Skeletal muscle cell (primary cell): ENCODE results near the gene XPO5.

Source experiments
- DNase-seq: peaks from one replicate; pipeline ENCODE4 v3.0.0-alpha.2; 2010; ENCODE audit warnings: low read depth
- H3K4me3 ChIP-seq: 2 replicates; pipeline ENCODE4 v1.5.1; 2011; ENCODE audit warnings: low read depth, mild to moderate bottlenecking, control low read depth, low read length, moderate library complexity

Gene XPO5

GRCh38 chr6:43522547-43523261 is 53.1 kb downstream of the XPO5 start:
- no peak for DNase-seq
- H3K4me3 ChIP-seq: no peak overlapping the region

- DNase-seq: no peak
- no peak overlapping the region for H3K4me3 ChIP-seq
Observed at GRCh38 chr6:43521836-43522235, 54.0 kb downstream of the XPO5 start.

DNA sequence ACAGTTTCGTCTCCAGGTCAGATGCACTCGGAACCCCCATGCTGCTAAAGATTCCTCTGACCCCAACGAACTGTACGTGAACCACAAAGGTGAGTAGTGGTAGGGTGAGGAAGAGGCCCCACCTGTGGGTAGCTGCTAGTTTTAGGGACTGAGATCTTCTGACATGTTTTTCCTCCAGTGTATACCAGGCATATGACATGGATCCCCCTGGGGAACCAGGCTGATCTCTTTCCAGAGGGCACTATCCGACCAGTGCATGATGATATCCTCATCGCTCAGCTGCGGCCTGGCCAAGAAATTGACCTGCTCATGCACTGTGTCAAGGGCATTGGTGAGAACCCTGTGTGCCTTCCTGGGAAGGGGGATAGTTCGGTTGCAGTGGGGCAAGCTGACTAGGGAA is 55.7 kb downstream of the XPO5 start:
- H3K4me3 ChIP-seq: no peak overlapping the region
- no peak for DNase-seq

GRCh38 chr6:43517505-43518357 is 58.1 kb downstream of the XPO5 start:
- DNase-seq: no peak
- peak overlapping the region; percentile 99 for H3K4me3 ChIP-seq

- DNase-seq: peak; percentile 87
Observed at GRCh38 chr6:43516697-43517504, 58.9 kb downstream of the XPO5 start, which contains the start of the genes POLR1C and YIPF3. POLR1C (plus strand) TSS chr6:43517089; CDS start chr6:43517110, 21 bp downstream. YIPF3 (minus strand) TSS chr6:43516926; CDS start chr6:43516807, 119 bp downstream.

DNA sequence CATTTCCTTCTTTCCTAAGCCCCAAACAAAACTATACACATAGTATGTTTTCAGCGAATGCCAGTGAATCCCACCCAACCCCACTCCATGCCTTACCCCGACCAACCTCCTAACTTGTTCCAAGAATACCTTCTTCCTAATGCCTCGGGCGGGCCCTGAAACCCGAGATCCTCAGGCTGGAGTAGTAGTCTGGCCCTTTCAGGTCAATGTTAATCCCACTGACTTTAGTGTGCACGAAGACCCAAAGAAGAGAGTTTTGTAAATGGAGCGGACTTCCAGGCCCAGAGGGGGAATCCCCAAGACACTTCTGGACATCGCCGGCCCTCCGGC is 59.5 kb downstream of the XPO5 start:
- no peak for DNase-seq

More at GRCh38 chr6:43516697-43517504, 58.9 kb downstream of the XPO5 start, which contains the start of the genes POLR1C and YIPF3:
- peak within 1 kb of the TSS; percentile 99 for H3K4me3 ChIP-seq

DNA sequence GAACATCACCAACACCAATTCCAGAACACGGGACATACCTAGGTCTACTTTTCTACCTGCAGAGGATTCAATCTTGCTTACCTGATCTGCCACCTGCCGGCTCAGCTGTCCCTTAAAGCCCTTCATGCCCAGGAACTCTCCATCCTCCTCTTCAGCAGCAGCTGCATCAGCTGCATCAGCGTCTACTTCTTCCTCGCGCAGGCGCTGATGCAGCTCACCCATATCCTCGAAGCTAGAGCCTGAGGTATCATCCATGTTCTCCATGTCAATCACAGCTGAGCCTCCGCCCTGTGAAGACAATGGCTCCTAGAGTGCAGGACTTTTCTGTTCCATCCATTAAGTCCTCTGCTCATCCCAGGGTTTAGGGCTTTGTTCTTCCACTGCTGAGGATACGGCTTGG is 60.0 kb downstream of the XPO5 start:
- peak overlapping the region; percentile 99 for H3K4me3 ChIP-seq
- DNase-seq: no peak

More for the DNA sequence above, 59.5 kb downstream of the XPO5 start:
- H3K4me3 ChIP-seq: peak overlapping the region; percentile 99

GRCh38 chr6:43511824-43512415 is 63.9 kb downstream of the XPO5 start:
- no peak overlapping the region for H3K4me3 ChIP-seq
- DNase-seq: no peak

DNA sequence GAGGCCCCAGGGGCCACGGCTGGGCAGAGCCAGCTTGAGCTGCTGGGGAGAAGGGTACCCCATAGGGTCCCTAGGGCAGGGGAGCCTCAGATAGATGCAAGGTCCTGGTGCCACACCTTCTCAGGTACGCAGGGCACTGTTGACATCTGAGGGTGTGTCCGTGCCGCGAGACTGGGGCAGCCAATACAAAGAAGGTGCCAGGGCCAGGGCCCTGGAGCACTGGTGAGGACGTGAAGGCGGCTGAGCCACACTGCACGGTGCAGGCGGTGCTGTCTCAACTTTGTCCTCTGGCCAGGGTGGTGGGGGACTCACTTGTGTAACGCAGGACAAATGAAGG is 65.0 kb downstream of the XPO5 start:
- H3K4me3 ChIP-seq: peak overlapping the region; percentile 57
- no peak for DNase-seq

- peak; percentile 37 for DNase-seq
- H3K4me3 ChIP-seq: peak within 1 kb of the TSS; percentile 57
Observed at GRCh38 chr6:43509984-43510826, 65.6 kb downstream of the XPO5 start, which contains the start of gene LRRC73. LRRC73 (minus strand) TSS chr6:43510346; CDS start chr6:43509785, 561 bp downstream.

DNA sequence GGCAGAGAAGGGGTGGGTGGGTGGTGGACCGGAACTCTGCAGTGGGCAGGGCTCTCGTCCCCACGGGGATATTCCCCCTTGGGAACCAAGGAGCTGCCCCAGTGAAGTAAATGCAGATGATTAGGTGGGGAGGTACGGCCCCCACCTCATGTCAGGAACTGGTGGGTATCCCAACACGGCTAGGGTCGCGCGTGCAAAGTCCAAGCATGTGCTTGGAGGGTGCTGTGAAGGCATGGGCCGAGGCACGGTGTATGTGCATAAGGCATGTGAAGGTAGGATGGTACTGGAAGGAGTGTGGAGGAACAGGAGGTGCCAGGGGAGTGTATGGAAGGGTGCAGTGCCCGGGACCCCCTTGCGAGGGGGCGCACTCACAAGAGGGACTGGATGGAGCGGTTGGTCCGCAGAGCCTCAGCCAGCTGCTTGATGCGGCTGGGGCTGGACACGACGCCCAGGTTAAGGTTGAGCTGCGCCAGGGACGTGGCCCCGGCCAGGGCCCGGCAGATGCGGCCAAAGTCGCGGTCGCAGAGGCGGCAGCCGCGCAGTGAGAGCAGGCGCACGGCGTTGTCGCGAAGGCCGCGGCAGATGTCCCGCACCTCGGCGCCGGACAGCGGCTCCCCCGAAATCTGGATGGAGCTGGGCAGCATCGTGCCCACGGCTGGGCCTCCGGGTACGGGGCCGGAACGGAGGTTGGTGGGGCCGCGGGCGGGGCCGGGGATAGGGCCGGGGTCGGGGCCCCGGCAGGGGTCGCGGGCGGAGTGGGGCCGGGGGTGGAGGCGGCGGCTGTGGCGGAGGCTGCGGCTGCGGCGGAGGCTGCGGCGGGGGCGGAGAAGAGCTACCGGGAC is 66.5 kb downstream of the XPO5 start:
- H3K4me3 ChIP-seq: peak overlapping the region; percentile 57
- no peak for DNase-seq

- H3K4me3 ChIP-seq: no peak overlapping the region
- DNase-seq: no peak
Observed at GRCh38 chr6:43508481-43509141, 67.2 kb downstream of the XPO5 start.

- peak; percentile 25 for DNase-seq
- H3K4me3 ChIP-seq: no peak overlapping the region
Observed at GRCh38 chr6:43506667-43507471, 69.0 kb downstream of the XPO5 start.

- H3K4me3 ChIP-seq: no peak overlapping the region
- no peak for DNase-seq
Observed at GRCh38 chr6:43506171-43506570, 69.7 kb downstream of the XPO5 start.

DNA sequence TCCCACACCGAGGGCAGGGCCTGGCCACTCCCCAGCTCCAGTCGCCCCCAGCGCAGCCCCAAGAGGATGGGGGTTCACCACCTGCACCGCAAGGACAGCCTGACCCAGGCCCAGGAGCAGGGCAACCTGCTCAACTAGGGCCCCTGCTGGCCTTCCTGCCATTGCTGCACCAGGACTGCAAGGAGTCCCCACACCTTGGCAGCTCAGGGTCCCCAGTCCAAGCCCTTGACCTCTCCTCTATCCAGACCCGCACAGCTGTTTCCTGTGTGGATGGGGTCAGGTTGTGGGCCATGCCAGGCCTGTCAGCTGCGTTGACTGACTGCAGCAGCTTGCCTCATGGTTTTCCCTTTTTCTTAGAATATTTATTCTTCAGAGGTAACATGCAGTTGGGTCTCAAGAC is 70.1 kb downstream of the XPO5 start:
- H3K4me3 ChIP-seq: no peak overlapping the region
- DNase-seq: no peak

DNA sequence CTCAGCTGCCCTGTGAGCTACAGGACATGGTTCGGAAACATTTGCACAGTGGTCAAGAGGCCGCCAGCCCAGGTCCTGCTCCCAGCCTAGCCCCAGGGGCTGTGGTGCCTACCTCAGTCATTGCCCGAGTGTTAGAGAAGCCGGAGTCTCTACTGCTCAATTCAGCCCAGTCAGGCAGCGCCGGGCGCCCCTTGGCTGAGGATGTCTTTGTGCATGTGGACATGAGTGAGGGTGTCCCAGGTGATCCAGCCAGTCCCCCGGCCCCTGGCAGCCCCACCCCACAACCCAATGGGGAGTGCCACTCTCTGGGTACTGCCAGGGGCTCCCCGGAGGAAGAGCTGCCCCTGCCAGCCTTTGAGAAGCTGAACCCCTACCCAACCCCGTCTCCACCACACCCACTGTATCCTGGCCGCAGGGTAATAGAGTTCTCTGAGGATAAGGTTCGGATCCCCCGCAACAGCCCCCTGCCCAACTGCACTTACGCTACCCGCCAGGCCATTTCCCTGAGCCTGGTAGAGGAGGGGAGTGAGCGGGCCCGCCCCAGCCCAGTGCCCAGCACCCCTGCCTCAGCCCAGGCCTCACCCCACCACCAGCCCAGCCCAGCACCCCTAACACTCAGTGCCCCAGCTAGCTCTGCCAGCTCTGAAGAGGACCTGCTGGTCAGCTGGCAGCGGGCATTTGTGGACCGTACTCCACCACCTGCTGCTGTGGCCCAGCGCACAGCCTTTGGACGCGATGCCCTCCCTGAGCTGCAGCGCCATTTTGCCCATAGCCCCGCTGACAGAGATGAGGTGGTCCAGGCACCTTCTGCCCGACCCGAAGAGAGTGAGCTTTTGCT is 70.9 kb downstream of the XPO5 start:
- no peak overlapping the region for H3K4me3 ChIP-seq
- no peak for DNase-seq
